HEK293 (cell line): ENCODE measurements around the gene WWOX.
A peak's percentile ranks its signal among the peaks of the same experiment; 100 is the strongest.

Experiments
- CTCF ChIA-PET: fragments of 350-600 bp; formaldehyde crosslinking; extraction: SDS; loops from one replicate; lab custom pipeline; 2021; ENCODE audit warnings: antibody characterized with exemption; lab: Yijun Ruan, JAX
- POLR2A ChIA-PET: fragments of 300-600 bp; formaldehyde crosslinking; extraction: SDS; loops from one replicate; lab custom pipeline; 2020; ENCODE audit warnings: antibody characterized with exemption, inconsistent platforms; lab: Yijun Ruan, JAX
- H3K27ac ChIP-seq: fragments of 200-500 bp; sonication (Bioruptor generic); 2 replicates; pipeline ENCODE4 v1.5.1; 2014; ENCODE audit warnings: low read depth, low read length, control low read depth, inconsistent platforms; ENCODE audit errors: extremely low read depth
- H3K36me3 ChIP-seq, 2 experiments: fragments of 200-500 bp in 1 of 2; sonication (Bioruptor generic) in 1 of 2; 1 replicate in 1 of 2; 2 replicates in 1 of 2; pipeline ENCODE4 v1.5.1; 2014 to 2017; ENCODE audit warnings: inconsistent platforms in 2 of 2, low read length in 2 of 2; ENCODE audit not compliant: control insufficient read depth in 2 of 2, insufficient read depth in 1 of 2
- H3K4me1 ChIP-seq: fragments of 200-500 bp; sonication (Bioruptor generic); 2 replicates; pipeline ENCODE4 v1.5.1; 2014; ENCODE audit warnings: mild to moderate bottlenecking, low read length, inconsistent platforms; ENCODE audit not compliant: control insufficient read depth, insufficient read depth
- H3K4me3 ChIP-seq: 2 replicates; pipeline ENCODE4 v1.5.1; 2011; ENCODE audit warnings: low read depth, mild to moderate bottlenecking, control low read depth, low read length, moderate library complexity
- H3K9me3 ChIP-seq: fragments of 200-500 bp; sonication (Bioruptor generic); 2 replicates; pipeline ENCODE4 v1.5.1; 2014; ENCODE audit warnings: low read depth, low read length, inconsistent platforms; ENCODE audit not compliant: control insufficient read depth, insufficient read depth
- HOXA7 ChIP-seq: sonication (generic); formaldehyde crosslinking; IDR thresholded peaks from 2 replicates; pipeline ENCODE4 v1.8.1; 2022; ENCODE audit warnings: missing genetic modification reagents, borderline replicate concordance
- SCRT1 ChIP-seq: fragments of 450-650 bp; formaldehyde crosslinking; IDR thresholded peaks from 2 replicates; pipeline ENCODE4 v1.5.1; 2016; ENCODE audit warnings: missing biosample characterization, missing genetic modification characterization, borderline replicate concordance
- SETDB1 ChIP-seq: IDR thresholded peaks from one replicate; pipeline ENCODE4 v1.6.1; 2017; ENCODE audit warnings: mild to moderate bottlenecking, low read length, moderate library complexity, mixed read lengths; ENCODE audit not compliant: insufficient read length
- ZBTB48 ChIP-seq: fragments of 450-650 bp; formaldehyde crosslinking; IDR thresholded peaks from 2 replicates; pipeline ENCODE4 v1.5.1; 2016; ENCODE audit warnings: missing biosample characterization, missing genetic modification characterization
- ZEB2 ChIP-seq: fragments of 450-650 bp; formaldehyde crosslinking; IDR thresholded peaks from 2 replicates; pipeline ENCODE4 v1.5.1; 2016; ENCODE audit warnings: missing biosample characterization, missing genetic modification characterization
- ZFP3 ChIP-seq: fragments of 450-650 bp; formaldehyde crosslinking; IDR thresholded peaks from 2 replicates; pipeline ENCODE4 v1.5.1; 2016; ENCODE audit warnings: low read depth, missing biosample characterization, missing genetic modification characterization
- ZNF157 ChIP-seq: fragments of 450-650 bp; formaldehyde crosslinking; IDR thresholded peaks from 2 replicates; pipeline ENCODE4 v1.5.1; 2016; ENCODE audit warnings: missing biosample characterization, missing genetic modification characterization
- ZNF266 ChIP-seq: fragments of 450-650 bp; formaldehyde crosslinking; IDR thresholded peaks from 2 replicates; pipeline ENCODE4 v1.5.1; 2016; ENCODE audit warnings: missing biosample characterization, missing genetic modification characterization, low read depth
- ZNF324 ChIP-seq: fragments of 450-650 bp; formaldehyde crosslinking; IDR thresholded peaks from 2 replicates; pipeline ENCODE4 v1.5.1; 2016; ENCODE audit warnings: missing biosample characterization, missing genetic modification characterization
- ZNF366 ChIP-seq: fragments of 450-650 bp; formaldehyde crosslinking; conservative IDR thresholded peaks from 2 replicates; pipeline ENCODE4 v1.5.1; 2016; ENCODE audit warnings: missing biosample characterization, missing genetic modification characterization
- ZNF426 ChIP-seq: fragments of 450-650 bp; formaldehyde crosslinking; IDR thresholded peaks from 2 replicates; pipeline ENCODE4 v1.5.1; 2017; ENCODE audit warnings: missing biosample characterization, missing genetic modification characterization, mild to moderate bottlenecking, inconsistent platforms, moderate library complexity
- ZNF529 ChIP-seq: fragments of 450-650 bp; formaldehyde crosslinking; IDR thresholded peaks from 2 replicates; pipeline ENCODE4 v1.5.1; 2017; ENCODE audit warnings: missing genetic modification characterization, missing biosample characterization; ENCODE audit not compliant: insufficient replicate concordance
- ZNF610 ChIP-seq: fragments of 450-650 bp; formaldehyde crosslinking; IDR thresholded peaks from 2 replicates; pipeline ENCODE4 v1.5.1; 2016; ENCODE audit warnings: missing biosample characterization, missing genetic modification characterization, borderline replicate concordance
- ZNF670 ChIP-seq: fragments of 450-650 bp; formaldehyde crosslinking; IDR thresholded peaks from 2 replicates; pipeline ENCODE4 v1.5.1; 2016; ENCODE audit warnings: missing biosample characterization, missing genetic modification characterization, low read depth
- TF ChIP-seq, protein P1 (sequence below): fragments of 450-650 bp; formaldehyde crosslinking; IDR thresholded peaks from 2 replicates; pipeline ENCODE4 v1.5.1; 2016; ENCODE audit warnings: missing biosample characterization, missing genetic modification characterization, borderline replicate concordance
- TF ChIP-seq, protein P2 (sequence below): fragments of 450-650 bp; formaldehyde crosslinking; IDR thresholded peaks from 2 replicates; pipeline ENCODE4 v1.5.1; 2016; ENCODE audit warnings: missing biosample characterization, missing genetic modification characterization
- TF ChIP-seq, protein P3 (sequence below): fragments of 450-650 bp; formaldehyde crosslinking; IDR thresholded peaks from 2 replicates; pipeline ENCODE4 v1.5.1; 2016; ENCODE audit warnings: missing biosample characterization, missing genetic modification characterization
- TF ChIP-seq, protein P4 (sequence below): fragments of 450-650 bp; formaldehyde crosslinking; IDR thresholded peaks from 2 replicates; pipeline ENCODE4 v1.5.1; 2016; ENCODE audit warnings: missing biosample characterization, missing genetic modification characterization, low read depth
- TF ChIP-seq, protein P5 (sequence below): fragments of 450-650 bp; formaldehyde crosslinking; IDR thresholded peaks from 2 replicates; pipeline ENCODE4; 2016; ENCODE audit warnings: missing biosample characterization, missing genetic modification characterization

The WWOX gene

DNA sequence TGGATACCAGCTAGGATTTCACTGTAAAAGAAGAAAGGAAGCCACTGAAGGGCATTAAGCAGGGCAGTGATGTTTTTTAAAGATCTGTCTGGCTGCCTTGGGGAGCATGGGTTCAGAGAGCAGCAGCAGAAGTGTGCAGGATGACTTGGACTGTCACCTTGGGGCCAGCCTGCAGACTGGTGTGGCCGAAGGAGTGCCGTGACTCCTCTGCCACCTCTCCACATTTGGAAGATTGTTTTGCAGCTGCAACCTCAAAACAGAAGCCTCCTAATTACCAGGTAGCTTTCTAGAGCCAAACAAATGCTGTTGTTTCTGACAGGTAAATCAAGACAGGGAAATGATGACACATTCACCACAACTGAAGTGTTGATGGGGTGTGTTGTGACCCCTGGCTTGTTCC lies 681.4 kb downstream of the WWOX start:
- no peak overlapping the region for H3K4me3 ChIP-seq
- no peak overlapping the region for H3K27ac ChIP-seq
- no peaks in the 10 kb centered on the region for H3K36me3 ChIP-seq
- ChIA-PET CTCF (interaction anchor here (0.6 to 1.5 kb wide), 2 partner anchors 10 to 274 kb away, joined by 3 to 9 read pairs; no protein-coding TSS in a partner anchor), POLR2A (no interaction called here)
- H3K9me3 ChIP-seq, result no peaks in the 10 kb centered on the region
- TF ChIP-seq SCRT1 (tag by site-specific recombination) (no peak), ZNF324 (tag by site-specific recombination) (no peak), HOXA7 (CRISPR knock-in tag) (no peak), ZFP3 (tag by site-specific recombination) (no peak), ZNF529 (tag by site-specific recombination) (no peak), ZEB2 (tag by site-specific recombination) (no peak), ZNF610 (tag by site-specific recombination) (no peak), SETDB1 (no peak), ZNF266 (tag by site-specific recombination) (no peak), ZNF157 (tag by site-specific recombination) (no peak), ZNF426 (tag by site-specific recombination) (no peak), ZNF670 (tag by site-specific recombination) (no peak), ZBTB48 (no peak)
- TF ChIP-seq, protein P1, sequence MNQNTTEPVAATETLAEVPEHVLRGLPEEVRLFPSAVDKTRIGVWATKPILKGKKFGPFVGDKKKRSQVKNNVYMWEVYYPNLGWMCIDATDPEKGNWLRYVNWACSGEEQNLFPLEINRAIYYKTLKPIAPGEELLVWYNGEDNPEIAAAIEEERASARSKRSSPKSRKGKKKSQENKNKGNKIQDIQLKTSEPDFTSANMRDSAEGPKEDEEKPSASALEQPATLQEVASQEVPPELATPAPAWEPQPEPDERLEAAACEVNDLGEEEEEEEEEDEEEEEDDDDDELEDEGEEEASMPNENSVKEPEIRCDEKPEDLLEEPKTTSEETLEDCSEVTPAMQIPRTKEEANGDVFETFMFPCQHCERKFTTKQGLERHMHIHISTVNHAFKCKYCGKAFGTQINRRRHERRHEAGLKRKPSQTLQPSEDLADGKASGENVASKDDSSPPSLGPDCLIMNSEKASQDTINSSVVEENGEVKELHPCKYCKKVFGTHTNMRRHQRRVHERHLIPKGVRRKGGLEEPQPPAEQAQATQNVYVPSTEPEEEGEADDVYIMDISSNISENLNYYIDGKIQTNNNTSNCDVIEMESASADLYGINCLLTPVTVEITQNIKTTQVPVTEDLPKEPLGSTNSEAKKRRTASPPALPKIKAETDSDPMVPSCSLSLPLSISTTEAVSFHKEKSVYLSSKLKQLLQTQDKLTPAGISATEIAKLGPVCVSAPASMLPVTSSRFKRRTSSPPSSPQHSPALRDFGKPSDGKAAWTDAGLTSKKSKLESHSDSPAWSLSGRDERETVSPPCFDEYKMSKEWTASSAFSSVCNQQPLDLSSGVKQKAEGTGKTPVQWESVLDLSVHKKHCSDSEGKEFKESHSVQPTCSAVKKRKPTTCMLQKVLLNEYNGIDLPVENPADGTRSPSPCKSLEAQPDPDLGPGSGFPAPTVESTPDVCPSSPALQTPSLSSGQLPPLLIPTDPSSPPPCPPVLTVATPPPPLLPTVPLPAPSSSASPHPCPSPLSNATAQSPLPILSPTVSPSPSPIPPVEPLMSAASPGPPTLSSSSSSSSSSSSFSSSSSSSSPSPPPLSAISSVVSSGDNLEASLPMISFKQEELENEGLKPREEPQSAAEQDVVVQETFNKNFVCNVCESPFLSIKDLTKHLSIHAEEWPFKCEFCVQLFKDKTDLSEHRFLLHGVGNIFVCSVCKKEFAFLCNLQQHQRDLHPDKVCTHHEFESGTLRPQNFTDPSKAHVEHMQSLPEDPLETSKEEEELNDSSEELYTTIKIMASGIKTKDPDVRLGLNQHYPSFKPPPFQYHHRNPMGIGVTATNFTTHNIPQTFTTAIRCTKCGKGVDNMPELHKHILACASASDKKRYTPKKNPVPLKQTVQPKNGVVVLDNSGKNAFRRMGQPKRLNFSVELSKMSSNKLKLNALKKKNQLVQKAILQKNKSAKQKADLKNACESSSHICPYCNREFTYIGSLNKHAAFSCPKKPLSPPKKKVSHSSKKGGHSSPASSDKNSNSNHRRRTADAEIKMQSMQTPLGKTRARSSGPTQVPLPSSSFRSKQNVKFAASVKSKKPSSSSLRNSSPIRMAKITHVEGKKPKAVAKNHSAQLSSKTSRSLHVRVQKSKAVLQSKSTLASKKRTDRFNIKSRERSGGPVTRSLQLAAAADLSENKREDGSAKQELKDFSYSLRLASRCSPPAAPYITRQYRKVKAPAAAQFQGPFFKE, result no peak
- TF ChIP-seq, protein P2, sequence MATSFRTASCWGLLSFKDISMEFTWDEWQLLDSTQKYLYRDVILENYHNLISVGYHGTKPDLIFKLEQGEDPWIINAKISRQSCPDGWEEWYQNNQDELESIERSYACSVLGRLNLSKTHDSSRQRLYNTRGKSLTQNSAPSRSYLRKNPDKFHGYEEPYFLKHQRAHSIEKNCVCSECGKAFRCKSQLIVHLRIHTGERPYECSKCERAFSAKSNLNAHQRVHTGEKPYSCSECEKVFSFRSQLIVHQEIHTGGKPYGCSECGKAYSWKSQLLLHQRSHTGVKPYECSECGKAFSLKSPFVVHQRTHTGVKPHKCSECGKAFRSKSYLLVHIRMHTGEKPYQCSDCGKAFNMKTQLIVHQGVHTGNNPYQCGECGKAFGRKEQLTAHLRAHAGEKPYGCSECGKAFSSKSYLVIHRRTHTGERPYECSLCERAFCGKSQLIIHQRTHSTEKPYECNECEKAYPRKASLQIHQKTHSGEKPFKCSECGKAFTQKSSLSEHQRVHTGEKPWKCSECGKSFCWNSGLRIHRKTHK (tag by site-specific recombination), result no peak
- TF ChIP-seq, protein P3, sequence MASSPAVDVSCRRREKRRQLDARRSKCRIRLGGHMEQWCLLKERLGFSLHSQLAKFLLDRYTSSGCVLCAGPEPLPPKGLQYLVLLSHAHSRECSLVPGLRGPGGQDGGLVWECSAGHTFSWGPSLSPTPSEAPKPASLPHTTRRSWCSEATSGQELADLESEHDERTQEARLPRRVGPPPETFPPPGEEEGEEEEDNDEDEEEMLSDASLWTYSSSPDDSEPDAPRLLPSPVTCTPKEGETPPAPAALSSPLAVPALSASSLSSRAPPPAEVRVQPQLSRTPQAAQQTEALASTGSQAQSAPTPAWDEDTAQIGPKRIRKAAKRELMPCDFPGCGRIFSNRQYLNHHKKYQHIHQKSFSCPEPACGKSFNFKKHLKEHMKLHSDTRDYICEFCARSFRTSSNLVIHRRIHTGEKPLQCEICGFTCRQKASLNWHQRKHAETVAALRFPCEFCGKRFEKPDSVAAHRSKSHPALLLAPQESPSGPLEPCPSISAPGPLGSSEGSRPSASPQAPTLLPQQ (tag by site-specific recombination), result no peak
- H3K4me1 ChIP-seq, result no peaks in the 10 kb centered on the region

DNA sequence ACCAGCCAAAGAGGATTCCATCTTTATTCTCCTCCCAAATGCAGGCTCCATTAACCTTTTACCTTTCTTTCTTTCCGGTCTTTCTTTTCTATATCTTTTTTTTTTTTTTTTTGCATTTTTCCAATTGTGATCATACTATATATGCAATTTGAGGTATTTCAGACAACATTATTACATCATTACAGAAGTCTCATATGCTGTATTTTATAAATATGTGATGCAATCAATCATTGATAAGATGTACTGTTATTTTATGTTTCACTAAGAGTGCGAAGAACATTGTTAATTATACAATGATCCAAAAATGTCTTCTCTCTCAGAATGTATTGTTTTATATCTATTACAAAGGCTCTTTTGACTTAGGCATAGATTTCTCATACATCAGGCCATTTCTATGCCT lies 683.1 kb downstream of the WWOX start:
- Histone ChIP-seq H3K27ac (no peak overlapping the region), H3K9me3 (no peaks in the 10 kb centered on the region), H3K36me3 (no peaks in the 10 kb centered on the region), H3K4me1 (no peaks in the 10 kb centered on the region), H3K4me3 (no peak overlapping the region)
- POLR2A ChIA-PET, result no interaction called here
- TF ChIP-seq, protein P4, sequence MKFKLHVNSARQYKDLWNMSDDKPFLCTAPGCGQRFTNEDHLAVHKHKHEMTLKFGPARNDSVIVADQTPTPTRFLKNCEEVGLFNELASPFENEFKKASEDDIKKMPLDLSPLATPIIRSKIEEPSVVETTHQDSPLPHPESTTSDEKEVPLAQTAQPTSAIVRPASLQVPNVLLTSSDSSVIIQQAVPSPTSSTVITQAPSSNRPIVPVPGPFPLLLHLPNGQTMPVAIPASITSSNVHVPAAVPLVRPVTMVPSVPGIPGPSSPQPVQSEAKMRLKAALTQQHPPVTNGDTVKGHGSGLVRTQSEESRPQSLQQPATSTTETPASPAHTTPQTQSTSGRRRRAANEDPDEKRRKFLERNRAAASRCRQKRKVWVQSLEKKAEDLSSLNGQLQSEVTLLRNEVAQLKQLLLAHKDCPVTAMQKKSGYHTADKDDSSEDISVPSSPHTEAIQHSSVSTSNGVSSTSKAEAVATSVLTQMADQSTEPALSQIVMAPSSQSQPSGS, result 0 out of 2 replicates have a peak, but pooled peaks have one; percentile 5
- TF ChIP-seq ZNF366 (tag by site-specific recombination), result no peak
- TF ChIP-seq, protein P5, sequence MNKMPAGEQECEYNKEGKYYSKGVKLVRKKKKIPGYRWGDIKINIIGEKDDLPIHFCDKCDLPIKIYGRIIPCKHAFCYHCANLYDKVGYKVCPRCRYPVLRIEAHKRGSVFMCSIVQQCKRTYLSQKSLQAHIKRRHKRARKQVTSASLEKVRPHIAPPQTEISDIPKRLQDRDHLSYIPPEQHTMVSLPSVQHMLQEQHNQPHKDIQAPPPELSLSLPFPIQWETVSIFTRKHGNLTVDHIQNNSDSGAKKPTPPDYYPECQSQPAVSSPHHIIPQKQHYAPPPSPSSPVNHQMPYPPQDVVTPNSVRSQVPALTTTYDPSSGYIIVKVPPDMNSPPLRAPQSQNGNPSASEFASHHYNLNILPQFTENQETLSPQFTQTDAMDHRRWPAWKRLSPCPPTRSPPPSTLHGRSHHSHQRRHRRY, result no peak
- CTCF ChIA-PET, result interaction anchor here (0.6 kb wide), 1 partner anchor 117 kb away, joined by 3 read pairs; no protein-coding TSS in a partner anchor
